HuH-7.5 (cell line): ENCODE results near the gene NR5A1.

Source experiments
- DNase-seq: peaks from one replicate; pipeline ENCODE4 v3.0.0; 2011; ENCODE audit warnings: low spot score

NR5A1 gene

DNA sequence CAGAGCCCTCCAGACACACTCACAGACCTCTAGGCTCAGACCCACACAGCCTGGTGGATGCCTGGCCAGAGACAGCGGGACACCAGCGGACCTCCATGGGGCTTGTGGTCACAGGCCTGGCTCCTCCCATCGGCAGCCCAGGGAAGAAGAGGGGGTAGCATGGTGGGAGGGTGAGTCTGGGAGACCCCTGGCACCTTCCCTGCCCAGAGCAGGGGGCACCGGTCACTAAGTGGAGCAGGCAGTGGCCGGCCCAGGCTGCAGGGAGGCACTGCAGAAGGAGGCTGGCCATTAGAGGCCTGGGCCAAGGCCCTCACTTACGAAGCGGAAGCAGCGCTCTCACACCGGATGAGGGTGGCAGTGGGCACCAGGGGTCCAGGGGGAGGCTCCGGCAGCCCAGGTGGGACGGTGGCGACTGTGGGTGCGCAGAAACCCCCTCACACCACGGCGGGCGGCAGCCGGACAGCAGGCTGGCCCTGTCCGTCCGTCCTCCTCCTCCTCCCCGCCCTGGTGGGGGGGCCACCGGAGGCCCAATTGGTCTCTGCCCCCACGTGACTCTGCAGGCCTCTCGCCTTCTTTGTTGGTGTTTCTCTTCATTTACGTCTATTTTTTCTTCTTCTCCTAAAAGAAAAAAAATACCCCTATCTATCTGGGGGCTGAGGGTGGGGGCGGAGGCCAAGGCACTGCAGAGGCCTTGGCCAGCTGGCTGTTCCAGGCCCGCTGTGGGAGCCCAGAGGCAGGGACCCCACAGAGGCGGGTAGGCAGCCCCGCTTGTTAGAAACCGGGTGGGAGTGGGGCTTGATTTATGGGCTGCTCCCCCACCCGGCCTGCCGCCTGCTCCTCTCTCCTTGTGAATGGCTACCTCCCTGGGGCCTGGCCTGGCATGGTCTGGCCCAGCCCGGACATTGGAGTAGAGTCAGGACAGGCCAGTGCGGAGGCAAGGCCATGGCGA, at the start of gene NR5A1:
Gene NR5A1, minus strand, starts transcription at position 469 of the 949 bp plus-strand sequence. CDS start 4,004 bp downstream, outside the sequence.
- peak; percentile 10 for DNase-seq

GRCh38 chr9:124555043-124555442, 47.8 kb upstream of the NR5A1 start:
- no peak for DNase-seq

DNA sequence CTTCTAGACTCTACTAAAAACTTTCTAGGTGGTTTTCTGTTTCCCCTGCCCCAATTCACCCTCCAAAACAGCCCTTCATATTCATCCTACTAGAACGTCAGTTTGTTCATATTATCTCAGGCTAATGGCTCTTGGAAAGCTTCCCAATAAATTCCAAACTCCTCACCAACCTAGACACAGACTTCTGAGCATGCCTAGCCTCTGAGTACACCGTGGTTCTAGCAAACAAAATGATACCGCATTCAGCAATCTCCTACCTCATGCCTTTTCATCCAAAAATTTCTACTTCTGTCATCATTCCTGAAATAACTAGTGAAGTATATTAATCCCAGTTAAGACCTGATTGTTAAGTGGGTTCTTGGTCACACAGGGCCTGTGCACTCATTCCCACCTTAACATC, 46.5 kb upstream of the NR5A1 start:
- DNase-seq, result no peak

GRCh38 chr9:124552273-124552605, 45.0 kb upstream of the NR5A1 start:
- DNase-seq, result no peak

DNA sequence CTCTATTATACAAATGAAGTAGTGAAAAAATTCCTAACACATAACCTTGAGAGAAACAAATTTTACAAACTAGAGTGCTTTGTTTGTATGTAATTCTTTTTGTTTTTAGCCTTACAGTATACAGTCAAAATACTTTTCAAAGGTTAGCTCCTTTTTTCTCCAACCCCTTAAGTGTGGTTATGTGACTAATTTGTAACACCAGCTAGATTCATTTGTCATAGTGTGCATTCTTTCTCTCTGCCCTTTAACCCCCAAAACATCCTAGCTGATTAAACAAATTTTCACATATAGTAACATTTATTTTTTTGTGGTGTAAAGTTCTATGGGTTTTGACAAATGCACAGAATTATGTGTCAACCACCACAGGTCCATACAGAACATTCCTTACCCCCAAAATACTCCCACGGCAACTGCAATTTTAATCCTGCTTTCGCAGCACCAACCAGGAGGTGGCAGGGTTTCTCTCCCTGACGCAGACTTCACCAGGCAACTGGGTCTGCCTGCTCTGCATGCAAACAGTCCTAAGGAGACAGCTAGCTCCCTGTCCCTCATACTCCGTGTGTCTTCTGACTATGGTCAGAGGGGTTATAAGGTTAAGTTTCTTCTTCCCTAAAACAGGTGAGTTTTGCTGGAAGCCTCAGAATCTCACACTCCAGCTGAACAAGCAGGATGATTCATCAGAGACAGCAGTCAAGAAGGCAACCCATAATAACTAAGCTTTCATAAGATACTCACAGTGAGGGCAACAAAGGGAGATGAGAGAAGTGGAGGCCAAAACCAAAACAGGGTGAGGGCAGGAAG, 44.5 kb upstream of the NR5A1 start:
- DNase-seq, result peak; percentile 47

DNA sequence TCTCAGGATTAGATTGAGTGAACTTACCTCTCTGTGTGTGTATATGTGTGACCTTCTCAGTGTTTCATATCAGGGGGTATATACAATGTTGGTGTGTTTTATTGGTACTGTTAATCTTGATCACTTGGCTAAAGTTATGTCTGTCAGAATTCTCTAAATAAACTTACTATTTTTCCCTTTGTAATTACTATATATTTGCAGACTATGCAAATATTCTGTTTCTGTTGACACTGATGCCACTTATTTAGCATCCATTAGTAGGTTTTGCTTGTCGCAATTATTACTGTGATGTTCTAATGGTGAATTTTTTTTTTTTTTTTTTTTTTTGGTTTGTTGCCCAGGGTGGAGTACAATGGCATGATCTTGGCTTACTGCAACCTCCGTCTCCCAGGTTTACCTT, 42.9 kb upstream of the NR5A1 start:
- DNase-seq, result no peak

DNA sequence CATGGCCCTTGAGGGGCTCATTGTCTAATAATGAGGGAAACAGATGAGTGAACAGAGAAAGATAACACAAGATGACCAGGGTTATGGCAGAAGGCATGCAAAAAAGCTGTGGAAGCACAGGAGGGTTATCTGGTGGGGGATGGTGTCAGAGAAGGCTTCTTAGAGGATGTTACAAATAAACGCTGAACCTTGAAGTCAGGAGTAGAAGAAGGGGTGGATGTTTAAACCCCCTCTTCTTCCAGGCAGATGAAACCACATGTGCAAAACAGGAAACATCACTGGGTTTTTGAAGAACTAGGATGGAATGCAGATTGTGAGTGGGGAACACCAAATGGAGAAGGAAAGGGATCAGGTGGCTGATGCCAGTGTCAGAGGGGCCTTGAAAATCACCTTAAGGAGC, 41.8 kb upstream of the NR5A1 start:
- DNase-seq, result no peak

DNA sequence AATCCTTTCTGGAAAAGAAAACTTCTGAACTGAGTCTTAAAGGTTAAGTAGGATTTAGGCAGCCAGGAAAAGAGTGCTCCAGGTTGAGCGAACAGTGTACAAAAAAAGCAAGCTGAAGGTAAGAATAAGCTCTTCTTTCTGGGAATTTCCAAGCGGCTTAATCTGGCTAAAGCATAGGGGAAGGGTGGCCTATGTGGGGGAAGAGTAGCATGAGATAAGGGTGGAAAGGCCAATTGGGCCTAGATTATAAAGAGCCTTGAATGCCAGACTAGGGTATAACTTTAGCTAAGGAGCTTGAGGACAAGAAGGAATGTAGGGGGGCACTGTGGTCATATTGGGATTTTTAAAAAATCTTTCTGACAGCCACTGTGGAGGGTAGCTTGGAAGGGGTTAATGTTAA, 37.3 kb upstream of the NR5A1 start:
- no peak for DNase-seq

DNA sequence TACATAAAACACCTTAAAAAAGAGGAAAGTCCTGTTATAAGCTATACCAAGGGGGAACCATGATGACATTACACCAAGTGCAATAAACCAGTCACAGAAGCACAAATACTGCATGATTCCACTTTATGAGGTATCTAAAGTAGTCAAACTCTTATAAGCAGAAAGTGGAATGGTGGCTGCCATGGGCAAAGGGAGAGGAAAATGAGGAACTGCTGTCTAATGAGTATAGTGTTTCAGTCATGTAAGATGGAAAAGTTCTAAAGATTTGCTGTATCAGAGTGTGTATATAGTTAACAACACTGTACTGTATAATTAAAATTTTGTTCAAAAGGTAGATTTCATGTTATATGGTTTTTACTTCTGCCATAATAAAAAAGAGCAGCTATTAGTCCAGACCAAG, 34.6 kb upstream of the NR5A1 start:
- no peak for DNase-seq

DNA sequence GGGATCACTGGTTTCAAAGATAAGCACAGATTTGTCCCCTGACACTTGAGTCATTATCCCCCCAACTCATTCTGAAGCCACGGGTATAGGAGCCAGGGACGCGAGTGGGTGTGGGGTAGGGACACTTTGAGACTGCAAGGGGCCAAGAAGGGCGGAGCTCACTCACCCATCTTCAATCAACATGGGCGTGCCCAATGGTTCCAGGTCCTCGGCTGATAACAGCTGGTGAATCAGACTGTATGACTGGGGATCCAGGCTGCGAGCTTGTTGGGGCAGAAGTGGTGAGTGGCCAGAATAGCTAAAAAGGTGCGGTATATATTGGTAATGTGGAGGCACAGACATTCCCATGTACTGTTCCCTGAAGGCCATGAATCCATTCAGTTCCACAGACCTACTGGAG, 30.7 kb upstream of the NR5A1 start:
- no peak for DNase-seq

DNA sequence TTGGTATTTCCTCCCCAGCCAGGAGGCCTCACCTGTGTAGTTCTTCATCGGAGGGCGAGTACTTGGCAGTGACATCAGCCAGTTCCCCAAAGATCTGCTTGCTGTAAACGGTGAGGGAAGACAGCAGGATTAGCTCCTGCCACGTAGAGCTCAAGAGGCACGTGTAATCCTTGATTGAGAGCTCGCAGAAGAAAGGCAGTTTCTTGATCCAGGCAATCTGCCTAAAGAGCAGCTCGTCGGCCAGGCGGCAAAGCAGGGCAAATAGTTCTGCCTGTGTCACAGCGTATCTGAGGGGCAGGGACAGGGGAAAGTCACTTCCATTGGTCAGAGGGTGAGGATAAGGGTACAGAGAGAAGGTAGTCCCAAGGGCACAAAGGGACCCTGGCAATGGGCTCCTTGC, 28.6 kb upstream of the NR5A1 start:
- no peak for DNase-seq

DNA sequence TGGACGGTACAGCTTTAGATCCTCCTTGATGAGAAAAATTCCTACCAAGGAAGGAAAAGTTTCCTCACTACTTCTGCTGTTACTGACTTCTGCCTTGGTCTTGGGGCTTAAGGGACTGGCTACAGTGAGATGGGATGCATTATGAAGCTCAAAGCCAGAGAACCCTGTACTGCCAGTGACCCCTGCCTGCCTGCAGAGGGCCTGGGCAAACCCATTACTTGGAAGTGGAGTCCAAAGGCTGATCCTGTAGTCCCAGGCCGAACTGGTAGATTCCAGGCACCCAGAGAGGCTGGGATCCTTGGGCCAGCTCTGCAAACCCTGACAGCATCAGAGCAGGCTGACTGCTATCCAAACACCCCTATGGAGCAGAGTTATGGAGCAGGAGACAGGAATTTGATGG, 25.7 kb upstream of the NR5A1 start:
- DNase-seq, result no peak

DNA sequence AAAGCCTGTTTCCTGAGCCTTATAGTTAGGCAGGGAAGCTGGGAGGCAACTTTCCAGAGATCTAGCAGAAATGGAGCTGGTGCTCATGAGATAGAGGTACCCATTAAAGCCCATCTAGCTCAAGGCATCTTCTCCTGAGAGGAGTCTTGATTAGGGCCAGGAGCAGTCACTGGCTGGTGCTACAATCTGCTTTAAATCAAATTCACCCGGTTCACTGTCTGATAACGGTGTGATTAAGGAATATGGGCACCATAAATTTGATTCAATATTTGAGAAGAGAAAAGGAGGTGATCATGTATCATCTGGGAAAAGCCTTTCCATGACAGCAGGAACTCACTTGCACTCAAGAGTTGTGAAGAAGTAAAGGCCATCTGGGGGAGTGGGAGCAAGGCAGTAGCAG, 23.9 kb upstream of the NR5A1 start:
- no peak for DNase-seq

DNA sequence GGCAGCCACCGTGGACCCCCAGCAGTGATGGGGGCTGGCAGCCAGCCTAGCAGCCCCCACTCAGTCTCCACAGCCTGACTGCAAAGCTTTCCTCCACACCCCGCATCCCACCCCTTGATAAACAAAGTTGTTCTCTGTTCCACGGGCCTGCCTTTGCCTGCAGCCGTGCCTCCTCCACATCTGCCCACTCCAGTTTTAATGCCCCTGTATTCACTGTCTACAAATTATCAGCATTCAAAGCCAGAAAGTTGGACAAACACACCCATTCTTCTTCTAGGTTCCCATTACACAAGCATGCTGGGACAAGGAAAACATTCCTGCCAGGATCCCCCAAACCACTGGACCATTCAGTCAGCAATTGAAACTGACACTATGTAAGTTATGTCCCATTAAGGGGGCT, 23.0 kb upstream of the NR5A1 start:
- no peak for DNase-seq

GRCh38 chr9:124527781-124528180, 20.6 kb upstream of the NR5A1 start:
- no peak for DNase-seq

- no peak for DNase-seq
Observed at GRCh38 chr9:124526174-124526573, 19.0 kb upstream of the NR5A1 start.

DNA sequence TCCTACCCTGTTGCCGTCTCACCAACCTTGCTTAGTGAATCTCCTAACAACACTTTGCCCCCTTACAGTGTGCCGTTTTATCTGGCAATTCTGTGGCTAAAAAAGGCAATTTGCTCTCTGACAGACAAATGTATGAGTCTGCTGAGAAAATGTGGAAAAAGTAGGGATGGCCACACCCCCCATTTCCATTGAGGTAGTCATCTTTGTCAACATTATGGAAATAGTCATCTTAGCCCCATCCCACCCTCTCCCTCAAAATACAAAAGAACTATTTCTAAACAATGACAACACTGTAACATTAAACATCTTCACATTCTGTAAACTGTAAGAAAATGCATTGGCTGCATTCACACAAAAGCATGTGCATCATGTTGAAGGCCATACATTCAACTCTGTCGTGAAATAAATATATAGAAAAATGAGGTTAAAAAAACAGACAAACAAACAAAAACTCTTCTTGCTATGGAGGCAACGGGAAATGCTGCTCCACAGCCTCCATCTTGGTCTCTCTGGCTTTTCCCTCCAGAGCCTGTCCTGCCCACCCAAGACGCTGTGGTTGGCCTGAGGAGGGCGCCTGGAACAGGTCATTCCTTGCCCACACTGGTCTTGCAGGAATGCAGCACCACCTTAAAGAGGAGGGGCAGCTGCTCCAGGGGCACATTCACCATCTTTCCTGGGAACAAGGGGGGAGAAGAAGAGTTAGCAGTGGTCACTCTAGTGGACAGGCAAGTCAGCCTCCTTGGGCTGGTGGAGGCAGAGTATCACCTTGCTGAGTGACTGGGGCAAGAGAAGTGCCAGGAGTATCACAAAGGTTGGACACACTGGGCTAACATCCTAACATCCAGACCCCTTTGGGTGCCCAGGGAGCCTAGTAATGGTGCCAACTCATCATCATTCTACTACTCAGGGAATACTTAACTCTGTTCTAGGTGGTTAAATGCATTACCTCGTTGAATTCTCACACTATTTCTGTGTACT, 15.2 kb upstream of the NR5A1 start:
- no peak for DNase-seq

- no peak for DNase-seq
Observed at GRCh38 chr9:124521142-124521541, 13.9 kb upstream of the NR5A1 start.

DNA sequence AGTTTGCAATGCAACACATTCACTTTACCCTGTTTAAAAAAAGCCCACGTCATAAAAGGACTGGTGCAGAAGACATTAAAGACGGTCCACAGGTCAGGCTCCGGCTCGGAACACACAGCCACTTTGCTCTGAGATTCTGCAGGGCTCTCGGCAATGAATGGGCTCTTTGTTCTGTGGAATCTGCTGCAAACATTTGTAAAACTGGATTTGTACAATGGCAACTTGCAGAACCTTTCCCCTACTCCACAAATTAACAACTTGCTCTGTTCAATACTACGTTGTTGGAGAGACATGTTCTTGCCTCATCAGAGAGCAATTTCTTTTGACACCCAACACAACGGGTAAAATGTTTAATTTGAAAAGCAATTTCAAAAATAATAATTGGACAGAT, 13.0 kb upstream of the NR5A1 start:
- DNase-seq, result peak; percentile 61

DNA sequence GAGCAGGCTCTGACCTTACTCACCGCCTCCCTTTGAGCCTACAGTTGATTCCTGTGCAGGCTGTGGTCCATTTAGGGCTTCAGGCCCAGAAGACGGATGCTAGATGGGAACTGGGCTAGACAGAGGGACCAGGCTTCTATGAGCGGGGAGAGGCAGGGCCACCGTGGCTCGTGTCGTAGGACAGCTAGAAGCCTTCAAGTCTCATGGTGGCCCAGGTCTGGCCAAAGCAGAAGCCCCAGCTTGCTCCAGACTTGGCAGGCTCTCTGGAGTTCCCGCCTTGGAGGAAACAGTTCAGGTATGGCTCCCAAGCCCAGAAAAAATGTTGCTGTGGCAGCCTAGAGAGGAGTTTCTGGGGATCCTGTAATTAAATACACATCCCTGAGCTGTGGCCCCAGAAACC, 10.9 kb upstream of the NR5A1 start:
- DNase-seq, result no peak

DNA sequence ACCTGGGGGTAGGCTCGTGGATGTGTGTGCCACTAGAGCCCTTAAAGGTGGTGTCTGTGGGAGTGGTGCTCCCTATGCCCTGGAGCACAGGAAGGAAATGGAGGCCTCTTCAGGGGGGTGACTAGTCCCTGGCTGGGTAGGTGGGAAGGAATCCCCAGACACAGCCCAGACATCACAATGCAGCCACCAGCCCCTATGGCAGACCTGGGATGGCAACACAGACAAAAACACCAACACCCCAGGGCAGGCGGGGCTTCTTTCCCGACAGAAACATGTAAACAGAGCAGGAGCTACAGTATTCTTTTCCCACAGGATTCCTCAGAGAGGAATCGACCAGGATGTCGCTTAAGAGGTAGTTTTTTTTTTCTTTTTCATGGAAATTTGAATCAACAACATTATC, 10.4 kb upstream of the NR5A1 start:
- DNase-seq, result no peak

GRCh38 chr9:124514874-124515273, 7.7 kb upstream of the NR5A1 start:
- DNase-seq, result no peak
